Astrocyte (in vitro differentiated cells and primary cell): ENCODE data around the gene CTNNA2. TPM values are rescaled to one million over a fixed set of nuclear protein-coding genes. Genes with fewer than 3 reads are reported as not detected.

Source experiments
- DNase-seq: peaks from one replicate; pipeline ENCODE4 v3.0.0-alpha.2; 2010; ENCODE audit warnings: low read depth
- FAIRE-seq: peaks from 2 replicates; lab custom pipeline; 2011; peaks lifted over from hg19 to GRCh38; lab: Jason Lieb, UNC
- H2AFZ ChIP-seq: 2 replicates; pipeline ENCODE4 v1.6.0; 2012; ENCODE audit warnings: low read depth, low read length, inconsistent platforms
- H3K27ac ChIP-seq: 2 replicates; pipeline ENCODE4 v1.5.1; 2011; ENCODE audit warnings: low read depth, low read length, inconsistent platforms
- H3K27me3 ChIP-seq: 2 replicates; pipeline ENCODE4 v1.6.0; 2011; ENCODE audit warnings: low read length, inconsistent platforms; ENCODE audit not compliant: insufficient read depth
- H3K36me3 ChIP-seq: 2 replicates; pipeline ENCODE4 v1.5.1; 2011; ENCODE audit warnings: low read length, inconsistent platforms; ENCODE audit not compliant: insufficient read depth
- H3K4me1 ChIP-seq: 2 replicates; pipeline ENCODE4 v1.5.1; 2011; ENCODE audit warnings: low read length, inconsistent platforms; ENCODE audit not compliant: insufficient read depth
- H3K4me2 ChIP-seq: 2 replicates; pipeline ENCODE4 v1.6.0; 2012; ENCODE audit warnings: low read length, inconsistent platforms
- H3K4me3 ChIP-seq: 2 replicates; pipeline ENCODE4 v1.5.1; 2011; ENCODE audit warnings: low read depth, mild to moderate bottlenecking, low read length, inconsistent platforms; ENCODE audit not compliant: insufficient read depth
- H3K79me2 ChIP-seq: 2 replicates; pipeline ENCODE4 v1.6.0; 2012; ENCODE audit warnings: mild to moderate bottlenecking, low read length, inconsistent platforms; ENCODE audit not compliant: insufficient read depth
- H3K9ac ChIP-seq: 2 replicates; pipeline ENCODE4 v1.6.0; 2012; ENCODE audit warnings: mild to moderate bottlenecking, low read length, inconsistent platforms
- H3K9me3 ChIP-seq: 2 replicates; pipeline ENCODE4 v1.5.1; 2012; ENCODE audit warnings: low read depth, mild to moderate bottlenecking, low read length, inconsistent platforms; ENCODE audit not compliant: insufficient read depth
- H4K20me1 ChIP-seq: 2 replicates; pipeline ENCODE4 v1.6.0; 2012; ENCODE audit warnings: low read length, inconsistent platforms; ENCODE audit not compliant: insufficient read depth
- H3K27ac Mint-ChIP-seq: one replicate; pipeline ENCODE4 v1.8.0; 2021; ENCODE audit warnings: mild to moderate bottlenecking, mixed read lengths; ENCODE audit not compliant: unreplicated experiment
- H3K27me3 Mint-ChIP-seq: one replicate; pipeline ENCODE4 v1.8.0; 2021; ENCODE audit warnings: low read depth, mixed read lengths; ENCODE audit not compliant: unreplicated experiment
- H3K36me3 Mint-ChIP-seq: one replicate; pipeline ENCODE4 v1.8.0; 2021; ENCODE audit warnings: low read depth, mixed read lengths; ENCODE audit not compliant: unreplicated experiment
- H3K4me1 Mint-ChIP-seq: one replicate; pipeline ENCODE4 v1.8.0; 2021; ENCODE audit warnings: low read depth, mixed read lengths; ENCODE audit not compliant: unreplicated experiment
- H3K4me3 Mint-ChIP-seq: one replicate; pipeline ENCODE4 v1.8.0; 2021; ENCODE audit warnings: mild to moderate bottlenecking, moderate library complexity, mixed read lengths; ENCODE audit not compliant: unreplicated experiment
- H3K9me3 Mint-ChIP-seq: one replicate; pipeline ENCODE4 v1.8.0; 2021; ENCODE audit warnings: mild to moderate bottlenecking, mixed read lengths; ENCODE audit not compliant: unreplicated experiment
- CTCF ChIP-seq: IDR thresholded peaks from 2 replicates; pipeline ENCODE4 v1.5.1; 2011; ENCODE audit warnings: low read depth, mild to moderate bottlenecking, inconsistent platforms, low read length, moderate library complexity; ENCODE audit not compliant: insufficient read depth
- EZH2 ChIP-seq: IDR thresholded peaks from 2 replicates; pipeline ENCODE4 v1.6.1; 2012; ENCODE audit warnings: mild to moderate bottlenecking, low read length, inconsistent platforms; ENCODE audit not compliant: insufficient read depth
- total RNA-seq: library from RNA; stranded (reverse); gene quantifications from 2 replicates; pipeline ENCODE4 v1.2.1, GENCODE V29; 2021

CTNNA2 gene
- total RNA-seq, 1 donor from 2014 or later: 3.9 TPM

GRCh38 chr2:80335411-80335810 lies 822.6 kb downstream of the CTNNA2 start:
- no peaks in the 10 kb centered on the region for H3K36me3 ChIP-seq
- no peaks in the 10 kb centered on the region for H3K27me3 ChIP-seq
- H3K27ac Mint-ChIP-seq: no peak overlapping the region
- H3K4me3 Mint-ChIP-seq: no peak overlapping the region
- FAIRE-seq: no peak
- no peak for TF ChIP-seq CTCF
- TF ChIP-seq EZH2: no peak
- H3K27me3 Mint-ChIP-seq: peaks cover 2% of the 10 kb centered on the region
- DNase-seq: no peak
- H3K36me3 Mint-ChIP-seq: no peaks in the 10 kb centered on the region
- no peaks in the 10 kb centered on the region for H3K79me2 ChIP-seq
- no peaks in the 10 kb centered on the region for H3K9me3 Mint-ChIP-seq
- no peaks in the 10 kb centered on the region for H3K9me3 ChIP-seq
- H2AFZ ChIP-seq: no peak overlapping the region
- no peak overlapping the region for H3K4me3 ChIP-seq
- no peaks in the 10 kb centered on the region for H4K20me1 ChIP-seq
- H3K27ac ChIP-seq: no peak overlapping the region
- no peak overlapping the region for H3K4me2 ChIP-seq
- H3K4me1 Mint-ChIP-seq: no peaks in the 10 kb centered on the region
- no peak overlapping the region for H3K9ac ChIP-seq
- no peaks in the 10 kb centered on the region for H3K4me1 ChIP-seq

GRCh38 chr2:80338794-80339193 lies 825.9 kb downstream of the CTNNA2 start:
- no peak for DNase-seq
- Histone ChIP-seq H3K27me3 (no peaks in the 10 kb centered on the region), H4K20me1 (no peaks in the 10 kb centered on the region), H3K27ac (no peak overlapping the region), H3K36me3 (no peaks in the 10 kb centered on the region), H3K9ac (no peak overlapping the region), H3K9me3 (no peaks in the 10 kb centered on the region), H3K79me2 (no peaks in the 10 kb centered on the region), H3K4me3 (no peak overlapping the region), H3K4me2 (no peak overlapping the region), H2AFZ (no peak overlapping the region), H3K4me1 (no peaks in the 10 kb centered on the region)
- FAIRE-seq: no peak
- peaks cover 2% of the 10 kb centered on the region for H3K36me3 Mint-ChIP-seq
- TF ChIP-seq CTCF (no peak), EZH2 (no peak)
- H3K4me1 Mint-ChIP-seq: no peaks in the 10 kb centered on the region
- H3K9me3 Mint-ChIP-seq: no peaks in the 10 kb centered on the region
- H3K27me3 Mint-ChIP-seq: peaks cover 5% of the 10 kb centered on the region
- H3K4me3 Mint-ChIP-seq: no peak overlapping the region
- no peak overlapping the region for H3K27ac Mint-ChIP-seq

- DNase-seq (no peak), FAIRE-seq (no peak)
- Mint-ChIP-seq H3K4me3 (no peak overlapping the region), H3K9me3 (no peaks in the 10 kb centered on the region), H3K27me3 (peaks cover 5% of the 10 kb centered on the region), H3K27ac (no peak overlapping the region), H3K36me3 (peaks cover 2% of the 10 kb centered on the region), H3K4me1 (no peaks in the 10 kb centered on the region)
- no peaks in the 10 kb centered on the region for H4K20me1 ChIP-seq
- no peak overlapping the region for H3K27ac ChIP-seq
- H3K9me3 ChIP-seq: no peaks in the 10 kb centered on the region
- H3K4me3 ChIP-seq: no peak overlapping the region
- TF ChIP-seq CTCF (no peak), EZH2 (no peak)
- H3K36me3 ChIP-seq: no peaks in the 10 kb centered on the region
- no peak overlapping the region for H2AFZ ChIP-seq
- no peaks in the 10 kb centered on the region for H3K4me1 ChIP-seq
- no peaks in the 10 kb centered on the region for H3K79me2 ChIP-seq
- no peak overlapping the region for H3K4me2 ChIP-seq
- no peaks in the 10 kb centered on the region for H3K27me3 ChIP-seq
- no peak overlapping the region for H3K9ac ChIP-seq
Observed at GRCh38 chr2:80340022-80340421, 827.2 kb downstream of the CTNNA2 start.
